GM21367 (cell line): Measurements from ENCODE around the gene EHF.
"Not testable (repeated sequence)": the region's sequence is repeated elsewhere in the genome, so short reads cannot be mapped to it uniquely, and the experiment has no call there.

Experiments used
- ATAC-seq: cut with Tn5 transposase; IDR thresholded peaks from one replicate; pipeline ENCODE4 v1.9.1; 2021; ENCODE audit not compliant: unreplicated experiment

The EHF gene

DNA sequence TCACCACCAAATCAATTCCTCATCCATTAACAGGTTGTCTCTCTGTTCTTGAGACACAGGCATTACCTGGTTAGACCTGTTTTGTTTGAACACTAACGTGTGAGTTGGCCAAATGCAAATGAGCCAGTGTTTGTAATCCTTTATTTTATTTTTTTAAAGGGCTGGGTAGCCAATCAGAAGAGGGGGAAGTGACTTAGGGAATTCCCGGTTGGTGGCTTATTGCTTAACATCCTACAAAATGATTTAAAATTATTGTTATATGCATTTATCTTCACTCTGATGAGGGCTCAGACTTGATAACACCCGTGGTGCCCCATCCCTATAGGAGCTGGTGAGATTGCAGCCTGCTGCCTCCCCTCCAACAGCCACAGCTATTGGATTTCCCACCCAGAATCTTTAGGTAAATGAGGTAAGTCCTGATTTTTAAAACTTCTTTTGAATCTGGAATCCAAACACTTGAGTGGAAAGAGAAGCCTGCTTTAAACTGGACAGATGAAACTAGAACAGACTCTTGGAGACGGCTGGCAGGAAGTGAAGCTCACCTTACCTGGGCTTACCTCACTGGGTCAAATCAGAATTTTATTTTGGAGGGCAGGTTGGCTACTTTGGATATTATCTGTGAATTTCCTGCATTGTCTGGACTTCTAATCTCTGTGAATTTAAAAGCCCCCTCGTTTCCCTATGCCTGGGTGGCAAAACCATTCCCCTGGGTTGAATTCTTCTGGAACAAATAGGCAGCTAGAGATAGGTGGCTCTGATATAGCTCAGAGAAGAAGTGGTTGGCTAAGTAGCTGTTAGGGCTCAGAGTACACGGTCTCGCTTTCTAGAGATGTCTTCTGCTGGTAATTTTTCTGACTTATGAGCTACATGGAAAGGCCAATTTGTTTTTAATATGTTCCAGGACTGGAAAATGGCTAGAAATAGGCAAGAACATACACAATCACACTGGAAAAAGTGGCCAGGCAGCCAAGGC, at the start of gene EHF:
Gene EHF, plus strand, starts transcription at position 274 of the 973 bp plus-strand sequence. CDS start 21,538 bp downstream, outside the sequence.
- no peak for ATAC-seq

DNA sequence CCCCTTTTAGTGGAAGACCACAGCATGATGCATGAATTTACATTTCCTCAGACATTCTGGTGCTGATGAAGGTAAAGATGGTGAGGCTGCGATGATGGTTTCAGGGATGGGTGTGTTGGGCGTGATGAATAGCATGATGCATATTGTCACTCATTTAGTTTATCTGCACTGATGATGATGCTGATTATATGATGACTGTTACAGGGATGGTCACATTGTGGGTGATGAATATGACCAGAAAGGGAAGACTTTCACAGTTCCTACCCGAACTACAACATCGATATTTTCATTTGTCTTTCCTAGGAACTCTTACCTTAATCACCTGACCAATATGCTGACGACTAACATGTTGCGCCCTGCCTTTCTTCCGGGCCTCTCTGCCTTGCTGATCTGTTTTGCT, 47.4 kb upstream of the EHF start:
- no peak for ATAC-seq

DNA sequence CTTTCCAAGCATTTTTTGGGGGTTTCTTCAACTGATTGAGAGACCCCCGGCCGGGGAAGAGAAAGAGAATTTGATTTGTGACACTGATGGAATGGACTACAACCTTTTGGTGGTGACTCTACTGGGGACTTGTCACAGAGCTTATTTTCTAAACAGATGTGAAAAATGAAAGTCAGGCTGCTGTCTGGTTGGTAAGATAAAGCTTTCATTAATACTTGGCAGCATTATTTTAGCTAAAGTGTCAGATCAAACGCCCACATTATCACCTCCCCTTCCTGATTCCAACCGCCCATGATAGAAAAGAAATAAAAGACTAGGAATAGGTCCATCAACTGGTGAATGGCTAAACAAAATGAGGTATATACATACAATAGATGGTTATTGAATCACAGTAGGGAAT, 45.6 kb upstream of the EHF start:
- no peak for ATAC-seq

GRCh38 chr11:34575671-34576070, 45.2 kb upstream of the EHF start:
- ATAC-seq: no peak

GRCh38 chr11:34576331-34576730, 44.6 kb upstream of the EHF start:
- ATAC-seq: no peak

- no peak for ATAC-seq
These were observed 37.1 kb upstream of the EHF start for GRCh38 chr11:34583818-34584217.

- peak; percentile 26 for ATAC-seq
These were observed 35.6 kb upstream of the EHF start for GRCh38 chr11:34585304-34585734.

- ATAC-seq: peak; percentile 72
These were observed 35.0 kb upstream of the EHF start for GRCh38 chr11:34585735-34586487.

DNA sequence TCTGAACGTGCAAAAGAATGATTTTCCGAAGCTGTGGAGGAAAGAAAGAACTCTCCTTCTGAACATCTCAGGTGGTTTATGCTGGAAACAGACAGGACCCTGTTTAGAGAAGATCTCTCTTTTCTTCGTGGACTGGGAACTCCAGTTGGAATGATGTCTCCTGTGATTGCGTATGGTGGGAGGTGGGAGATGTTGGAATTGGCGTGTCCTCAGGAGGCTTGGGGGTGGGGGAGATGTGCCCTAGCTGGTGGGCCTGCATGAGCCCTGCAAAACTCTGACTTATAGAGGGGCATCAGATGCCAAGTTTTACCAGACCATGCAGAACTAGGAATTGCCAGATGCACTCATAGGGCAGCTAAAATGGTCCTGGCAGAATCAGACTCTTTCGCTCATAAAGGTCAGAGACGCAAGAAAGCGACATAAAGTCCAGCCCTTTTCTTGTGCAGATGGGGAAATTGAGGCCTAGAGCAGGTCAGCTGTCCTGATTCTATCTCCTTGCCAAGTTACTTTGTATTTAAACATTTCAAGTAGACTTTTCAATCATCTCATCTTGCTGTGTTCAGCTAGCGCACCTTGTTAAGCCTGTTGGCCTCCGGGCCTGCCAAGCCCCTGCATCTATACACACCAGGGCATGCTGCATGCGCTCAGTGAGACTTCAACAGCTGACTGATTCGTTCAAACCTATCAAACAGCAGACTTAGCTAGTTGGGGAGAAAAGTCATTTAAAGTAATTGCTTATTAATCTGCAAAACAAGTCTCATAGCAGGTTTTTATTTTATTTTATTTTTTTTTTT, 34.2 kb upstream of the EHF start:
- ATAC-seq: no peak

DNA sequence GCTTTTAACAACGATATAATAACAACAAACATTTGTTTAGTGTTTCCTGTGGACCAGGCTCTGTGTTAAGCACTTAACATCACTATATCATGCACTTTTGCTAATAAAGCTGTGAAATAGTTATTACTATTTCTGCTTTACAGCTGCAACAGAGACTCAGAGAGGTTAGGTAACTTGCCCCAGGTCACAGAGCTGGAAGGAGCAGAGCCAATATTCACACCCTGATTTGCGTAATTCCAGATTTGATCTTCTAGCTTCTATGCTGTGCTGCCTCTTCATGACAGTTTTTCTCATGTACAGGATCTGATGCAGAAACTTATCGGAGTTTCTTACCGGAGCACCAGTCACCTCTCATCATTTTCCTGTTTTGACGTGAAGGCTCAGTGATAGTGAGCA, 33.6 kb upstream of the EHF start:
- ATAC-seq: no peak

GRCh38 chr11:34588023-34588422, 32.9 kb upstream of the EHF start:
- ATAC-seq: no peak

GRCh38 chr11:34588701-34589100, 32.2 kb upstream of the EHF start:
- no peak for ATAC-seq

GRCh38 chr11:34589177-34589576, 31.7 kb upstream of the EHF start:
- ATAC-seq: not testable (repeated sequence)

DNA sequence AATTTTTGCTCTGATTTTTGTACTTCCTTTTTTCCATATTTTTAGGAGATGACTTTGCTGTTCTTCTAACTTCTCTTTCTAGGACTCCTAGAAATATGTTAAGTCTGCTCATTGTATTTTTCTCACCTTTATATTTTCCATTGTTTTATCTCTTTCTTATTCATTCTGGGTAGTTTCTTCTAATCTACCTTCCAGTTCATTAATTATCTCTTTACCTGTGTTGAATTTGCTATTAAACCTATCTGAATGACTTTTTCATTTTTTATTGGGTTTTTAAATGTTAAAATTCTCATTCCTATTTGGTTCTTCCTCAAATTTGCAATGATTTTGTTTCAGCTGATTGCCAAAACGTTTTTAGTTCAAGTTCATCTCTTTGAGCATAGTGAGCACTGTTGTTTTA, 27.8 kb upstream of the EHF start:
- no peak for ATAC-seq

DNA sequence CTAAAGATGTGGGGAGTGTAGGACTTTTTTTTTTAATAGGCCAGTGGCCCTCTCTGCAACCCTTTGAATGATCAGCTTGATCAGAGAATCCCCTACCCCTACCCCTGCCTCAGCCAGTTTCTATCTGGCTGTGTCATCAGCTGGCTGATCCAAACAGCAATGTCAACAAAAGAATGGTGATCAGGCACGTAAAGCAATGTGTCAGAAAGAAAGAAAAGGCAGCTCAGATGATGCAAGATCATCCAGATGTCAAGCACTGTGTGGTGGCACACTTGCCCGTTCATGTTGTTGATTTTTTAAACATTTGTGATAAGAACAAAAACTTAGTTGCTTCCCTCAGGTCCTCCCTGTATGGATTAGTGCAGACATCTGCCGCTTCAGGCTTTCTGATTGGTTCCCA, 26.3 kb upstream of the EHF start:
- ATAC-seq: no peak

GRCh38 chr11:34595391-34595790, 25.5 kb upstream of the EHF start:
- ATAC-seq: no peak

- ATAC-seq: no peak
These were observed 24.8 kb upstream of the EHF start for GRCh38 chr11:34595960-34596644.

- no peak for ATAC-seq
These were observed 21.4 kb upstream of the EHF start for GRCh38 chr11:34599406-34599945.

GRCh38 chr11:34600339-34601084, 20.4 kb upstream of the EHF start:
- no peak for ATAC-seq

DNA sequence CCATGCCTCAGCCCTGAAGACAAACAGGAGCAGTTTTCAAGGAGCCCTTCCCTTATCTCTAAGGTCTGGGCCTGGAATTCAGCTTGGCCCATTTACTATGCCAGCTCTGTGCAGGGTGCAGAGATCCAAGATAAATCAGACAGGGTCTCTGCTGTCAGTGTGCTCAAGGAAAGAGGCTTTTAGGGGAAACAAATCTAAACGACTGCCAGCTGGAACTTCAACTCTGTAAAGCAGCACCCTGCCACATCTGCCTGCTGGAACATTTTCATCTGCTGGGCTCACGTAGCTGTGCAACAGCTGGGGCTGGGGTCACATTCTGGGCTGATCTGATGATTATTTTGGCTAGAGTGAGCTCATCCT, 19.8 kb upstream of the EHF start:
- ATAC-seq: no peak
